Vagina (tissue), 2 donors: ENCODE data around the gene COL27A1. TPM values are rescaled to one million over a fixed set of nuclear protein-coding genes. Genes with fewer than 3 reads are reported as not detected.

ENCODE experiments used
- DNase-seq, 2 donors: peaks; one replicate each; pipeline ENCODE4 v3.0.0-alpha.2; 2017; ENCODE audit errors: extremely low spot score in 2 of 2
- H3K27ac ChIP-seq: fragments of 200-600 bp; sonication (generic); one replicate; pipeline ENCODE4 v1.5.1; 2019
- H3K27me3 ChIP-seq: fragments of 200-600 bp; sonication (generic); one replicate; pipeline ENCODE4 v1.5.1; 2019
- H3K36me3 ChIP-seq, 2 donors: fragments of 200-600 bp; sonication (generic); one replicate each; pipeline ENCODE4 v1.5.1; 2017 to 2019
- H3K4me1 ChIP-seq: fragments of 200-600 bp; sonication (generic); one replicate; pipeline ENCODE4 v1.5.1; 2019
- H3K4me3 ChIP-seq, 2 donors: fragments of 200-600 bp; sonication (generic); 1 replicate in 1 of 2; 2 replicates in 1 of 2; pipeline ENCODE4 v1.5.1; 2016 to 2019
- H3K9me3 ChIP-seq: fragments of 200-600 bp; sonication (generic); one replicate; pipeline ENCODE4 v1.5.1; 2019
- CTCF ChIP-seq, 3 experiments: fragments of 450-650 bp in 2 of 3; fragments of 200-600 bp in 1 of 3; sonication (generic) in 1 of 3; IDR thresholded peaks; one replicate each; pipeline ENCODE4 v1.5.1; 2017 to 2019; ENCODE audit warnings: antibody characterized with exemption in 3 of 3, mild to moderate bottlenecking in 2 of 3, moderate library complexity in 2 of 3
- POLR2A ChIP-seq, 2 donors: fragments of 450-650 bp; IDR thresholded peaks; one replicate each; pipeline ENCODE4 v1.6.1; 2017; ENCODE audit warnings: antibody characterized with exemption in 2 of 2, mild to moderate bottlenecking in 2 of 2, moderate library complexity in 2 of 2
- POLR2AphosphoS5 ChIP-seq, 2 donors: sonication (generic); formaldehyde crosslinking; IDR thresholded peaks; one replicate each; pipeline ENCODE4 v1.9.0; 2017; ENCODE audit warnings: antibody characterized with exemption in 2 of 2, mild to moderate bottlenecking in 2 of 2, low read depth in 1 of 2; ENCODE audit not compliant: insufficient read depth in 1 of 2
- intact Hi-C: fragments of 100-400 bp; cut with DNase I; formaldehyde crosslinking; loops from one replicate; pipeline ENCODE4 v1.15.1; 2023
- total RNA-seq: library from RNA; depleted of rRNA; stranded (reverse); fragments of >200 nt; gene quantifications from one replicate; pipeline ENCODE4 v1.2.3, GENCODE V29; 2016

Gene COL27A1
- total RNA-seq, 1 donor from 2014 or later = 17.2 TPM

GRCh38 chr9:114212826-114213225 lies 57.5 kb downstream of the COL27A1 start:
- no peaks in the 10 kb centered on the region for H3K9me3 ChIP-seq
- TF ChIP-seq POLR2A (IDR thresholded peaks at IDR 0.05) = no peak
- TF ChIP-seq POLR2AphosphoS5 (IDR thresholded peaks at IDR 0.05; ENCODE audit: insufficient read depth in 1 of 2, low read depth in 1 of 2) = no peak
- no peak for TF ChIP-seq CTCF (IDR thresholded peaks at IDR 0.05)
- peaks cover 39% of the 10 kb centered on the region for H3K4me1 ChIP-seq
- H3K27me3 ChIP-seq = no peaks in the 10 kb centered on the region
- no peak overlapping the region for H3K4me3 ChIP-seq
- no peaks in the 10 kb centered on the region for H3K36me3 ChIP-seq
- intact Hi-C loops = no loop called here
- no peak for DNase-seq
- no peak overlapping the region for H3K27ac ChIP-seq

DNA sequence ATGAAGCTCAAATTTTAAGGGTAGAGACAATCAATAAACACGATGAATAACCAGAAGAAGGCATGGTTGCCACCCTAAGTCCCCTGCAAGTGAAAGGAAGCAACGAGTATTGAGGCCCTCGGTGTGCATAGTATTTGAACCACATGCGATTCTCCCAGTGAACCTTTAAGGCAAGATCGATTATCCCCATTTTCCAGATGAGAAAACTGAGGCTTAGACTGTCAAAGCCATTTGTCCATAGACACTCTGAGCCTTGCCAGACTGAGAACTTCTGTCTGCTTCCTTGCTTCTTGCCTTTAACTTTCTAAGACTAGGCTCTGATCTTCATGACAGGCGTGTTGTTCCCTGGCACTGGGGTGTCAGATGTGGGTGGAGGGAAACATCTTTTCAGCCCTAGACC lies 58.2 kb downstream of the COL27A1 start:
- no peaks in the 10 kb centered on the region for H3K27me3 ChIP-seq
- DNase-seq = no peak
- H3K4me3 ChIP-seq = no peak overlapping the region
- H3K36me3 ChIP-seq = no peaks in the 10 kb centered on the region
- peaks cover 35% of the 10 kb centered on the region for H3K4me1 ChIP-seq
- H3K9me3 ChIP-seq = no peaks in the 10 kb centered on the region
- intact Hi-C loops = no loop called here
- H3K27ac ChIP-seq = peak overlapping the region; percentile 80
- TF ChIP-seq POLR2A (IDR thresholded peaks at IDR 0.05) (no peak), POLR2AphosphoS5 (IDR thresholded peaks at IDR 0.05; ENCODE audit: insufficient read depth in 1 of 2, low read depth in 1 of 2) (no peak), CTCF (IDR thresholded peaks at IDR 0.05) (no peak)

- Histone ChIP-seq H3K27ac (peak overlapping the region; percentile 80), H3K4me3 (no peak overlapping the region), H3K9me3 (no peaks in the 10 kb centered on the region), H3K27me3 (no peaks in the 10 kb centered on the region), H3K4me1 (peaks cover 35% of the 10 kb centered on the region), H3K36me3 (no peaks in the 10 kb centered on the region)
- intact Hi-C loops = no loop called here
- no peak for DNase-seq
- TF ChIP-seq POLR2A (IDR thresholded peaks at IDR 0.05) (no peak), CTCF (IDR thresholded peaks at IDR 0.05) (no peak), POLR2AphosphoS5 (IDR thresholded peaks at IDR 0.05; ENCODE audit: insufficient read depth in 1 of 2, low read depth in 1 of 2) (no peak)
These were observed 58.8 kb downstream of the COL27A1 start for GRCh38 chr9:114214181-114214580.

DNA sequence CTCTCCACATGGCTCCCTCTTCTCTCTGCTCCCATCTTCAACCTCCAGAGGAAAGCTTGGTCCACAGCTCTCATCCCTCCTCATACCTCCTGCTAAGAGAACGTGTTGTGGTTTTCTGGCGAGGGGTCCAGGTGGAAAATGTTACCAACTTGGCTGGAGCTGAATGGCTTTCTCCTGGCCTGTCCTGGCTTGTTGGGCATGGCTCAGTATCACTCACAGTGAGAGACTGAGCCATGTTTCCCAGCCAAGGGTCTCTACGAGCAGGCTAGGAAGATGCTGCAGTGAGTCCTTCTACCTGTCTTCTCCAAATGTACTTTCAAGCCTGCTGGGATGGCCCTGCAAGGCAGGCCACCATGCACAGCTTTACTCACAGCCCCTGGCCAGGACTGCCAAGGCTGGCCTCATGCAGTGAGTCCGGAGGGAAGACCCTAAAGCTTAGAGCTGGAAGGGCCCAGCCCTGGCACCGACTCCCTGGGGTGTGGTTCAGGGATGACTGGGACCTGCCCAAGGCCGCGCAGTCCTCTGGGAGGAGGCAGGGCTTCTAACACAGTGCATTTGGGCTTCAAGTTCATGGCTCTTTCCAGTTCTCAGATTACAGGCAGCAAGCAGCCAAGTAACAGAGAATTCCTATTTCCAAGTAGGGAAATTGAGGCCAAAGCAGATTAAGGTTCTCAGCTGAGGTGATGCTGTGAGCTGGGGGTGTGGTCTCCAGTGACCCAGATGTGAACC lies 59.5 kb downstream of the COL27A1 start:
- Histone ChIP-seq H3K4me3 (no peak overlapping the region), H3K36me3 (no peaks in the 10 kb centered on the region), H3K4me1 (peaks cover 39% of the 10 kb centered on the region), H3K9me3 (no peaks in the 10 kb centered on the region), H3K27me3 (no peaks in the 10 kb centered on the region), H3K27ac (peak overlapping the region; percentile 80)
- intact Hi-C loops = no loop called here
- DNase-seq = no peak
- no peak for TF ChIP-seq POLR2AphosphoS5 (IDR thresholded peaks at IDR 0.05; ENCODE audit: insufficient read depth in 1 of 2, low read depth in 1 of 2)
- no peak for TF ChIP-seq POLR2A (IDR thresholded peaks at IDR 0.05)
- no peak for TF ChIP-seq CTCF (IDR thresholded peaks at IDR 0.05)

- intact Hi-C loops = no loop called here
- Histone ChIP-seq H3K4me1 (peaks cover 51% of the 10 kb centered on the region), H3K27me3 (no peaks in the 10 kb centered on the region), H3K4me3 (no peak overlapping the region), H3K9me3 (no peaks in the 10 kb centered on the region), H3K36me3 (no peaks in the 10 kb centered on the region), H3K27ac (peak overlapping the region; percentile 80)
- TF ChIP-seq CTCF (IDR thresholded peaks at IDR 0.05) (no peak), POLR2A (IDR thresholded peaks at IDR 0.05) (no peak), POLR2AphosphoS5 (IDR thresholded peaks at IDR 0.05; ENCODE audit: insufficient read depth in 1 of 2, low read depth in 1 of 2) (no peak)
- no peak for DNase-seq
These were observed 60.7 kb downstream of the COL27A1 start for GRCh38 chr9:114216081-114216480.
